ENCODE data around the gene ASCC3. TPM values are rescaled to one million over a fixed set of nuclear protein-coding genes. Genes with fewer than 3 reads are reported as not detected.

The ASCC3 gene
- total and polyA plus RNA-seq, 12 donors, result 3.9 to 22.9 (median 16.1) TPM

DNA sequence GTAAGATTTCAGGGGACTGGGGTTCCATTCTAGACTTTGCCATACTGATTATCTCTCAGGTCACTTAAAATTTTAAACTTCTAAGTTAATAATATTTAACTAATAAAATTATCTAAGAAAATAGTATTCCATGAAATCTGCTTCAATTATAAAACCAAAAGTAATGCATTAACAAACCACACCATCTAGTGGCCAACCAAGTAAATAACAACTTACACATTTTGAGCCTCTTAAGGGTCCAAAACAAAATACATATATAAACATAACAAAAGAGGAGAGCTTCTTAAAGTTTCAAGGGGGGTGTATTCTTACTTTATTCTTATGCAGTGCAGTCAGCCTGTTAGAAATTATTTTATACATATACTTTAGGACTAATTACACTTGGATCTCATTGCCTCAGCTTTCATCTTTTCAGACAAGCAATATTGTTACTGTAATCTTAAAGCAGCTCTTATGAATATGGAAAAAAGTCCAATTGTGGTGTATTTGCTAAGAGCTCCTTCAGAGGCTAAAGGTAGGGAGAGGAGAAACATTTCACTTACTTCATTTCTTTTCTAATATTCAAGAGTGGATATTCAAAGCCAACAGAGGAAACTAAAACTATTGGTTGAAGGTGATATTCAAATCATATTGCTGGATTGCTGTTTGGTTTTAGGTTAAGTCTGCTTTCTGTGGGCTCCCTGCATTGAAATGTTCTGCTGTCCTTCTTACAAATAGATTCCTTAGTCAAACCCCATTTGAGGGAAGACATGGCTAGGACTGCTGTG, 216.7 kb downstream of the ASCC3 start:
- TF ChIP-seq, protein P1, sequence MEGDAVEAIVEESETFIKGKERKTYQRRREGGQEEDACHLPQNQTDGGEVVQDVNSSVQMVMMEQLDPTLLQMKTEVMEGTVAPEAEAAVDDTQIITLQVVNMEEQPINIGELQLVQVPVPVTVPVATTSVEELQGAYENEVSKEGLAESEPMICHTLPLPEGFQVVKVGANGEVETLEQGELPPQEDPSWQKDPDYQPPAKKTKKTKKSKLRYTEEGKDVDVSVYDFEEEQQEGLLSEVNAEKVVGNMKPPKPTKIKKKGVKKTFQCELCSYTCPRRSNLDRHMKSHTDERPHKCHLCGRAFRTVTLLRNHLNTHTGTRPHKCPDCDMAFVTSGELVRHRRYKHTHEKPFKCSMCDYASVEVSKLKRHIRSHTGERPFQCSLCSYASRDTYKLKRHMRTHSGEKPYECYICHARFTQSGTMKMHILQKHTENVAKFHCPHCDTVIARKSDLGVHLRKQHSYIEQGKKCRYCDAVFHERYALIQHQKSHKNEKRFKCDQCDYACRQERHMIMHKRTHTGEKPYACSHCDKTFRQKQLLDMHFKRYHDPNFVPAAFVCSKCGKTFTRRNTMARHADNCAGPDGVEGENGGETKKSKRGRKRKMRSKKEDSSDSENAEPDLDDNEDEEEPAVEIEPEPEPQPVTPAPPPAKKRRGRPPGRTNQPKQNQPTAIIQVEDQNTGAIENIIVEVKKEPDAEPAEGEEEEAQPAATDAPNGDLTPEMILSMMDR (IDR thresholded peaks at IDR 0.05), result peak; percentile 45 to 78 (median 71)
- H3K36me3 ChIP-seq, result peaks cover 0 to 11% (median 0%) of the 10 kb centered on the region in 9 donors
- no peak overlapping the region for H3K4me3 ChIP-seq
- ATAC-seq (no peak), DNase-seq (no peak)
- H3K27me3 ChIP-seq, result no peaks in the 10 kb centered on the region
- no peaks in the 10 kb centered on the region for H3K9me3 ChIP-seq
- peaks cover 0 to 2% (median 0%) of the 10 kb centered on the region in 9 donors for H3K4me1 ChIP-seq
- intact Hi-C loops (cut with DNase I), result loop anchor here in 7 of 10 donors (5.0 to 10.0 kb wide), 4 partner anchors 542 to 660 kb away; no protein-coding TSS in a partner anchor
- H3K27ac ChIP-seq, result no peak overlapping the region

DNA sequence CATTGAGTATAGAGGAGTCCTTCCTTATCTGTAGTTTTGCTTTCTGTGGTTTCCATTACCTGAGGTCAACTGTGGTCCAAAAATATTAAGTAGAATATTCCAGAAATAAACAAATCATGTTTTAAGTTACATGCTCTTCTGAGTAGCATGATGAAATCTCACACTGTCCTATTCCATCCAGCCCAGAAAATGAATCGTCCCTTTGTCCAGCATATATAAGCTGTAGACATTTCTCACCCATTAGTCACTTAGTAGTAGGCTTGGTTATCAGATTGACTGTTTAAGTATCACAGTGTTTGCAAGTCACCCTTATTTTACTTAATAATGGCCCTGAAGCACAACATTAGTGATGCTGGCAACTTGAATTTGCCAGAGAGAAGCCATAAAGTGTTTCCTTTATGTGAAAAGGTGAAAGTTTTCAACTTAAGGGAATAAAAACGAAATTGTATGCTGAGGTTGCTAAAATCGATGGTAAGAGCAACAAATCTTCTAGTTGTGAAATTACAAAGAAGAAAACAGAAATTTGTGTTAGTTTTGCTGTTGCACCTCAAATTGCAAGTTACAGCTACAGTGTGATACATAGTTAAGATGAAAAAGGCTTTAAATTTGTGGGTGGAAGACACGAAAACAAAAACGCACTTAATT, 217.8 kb downstream of the ASCC3 start:
- Histone ChIP-seq H3K27ac (no peak overlapping the region), H3K4me1 (peaks cover 0 to 2% (median 0%) of the 10 kb centered on the region in 9 donors), H3K4me3 (no peak overlapping the region), H3K36me3 (peaks cover 0 to 11% (median 0%) of the 10 kb centered on the region in 9 donors), H3K27me3 (no peaks in the 10 kb centered on the region), H3K9me3 (no peaks in the 10 kb centered on the region)
- TF ChIP-seq, protein P1 (IDR thresholded peaks at IDR 0.05), result no peak
- no peak for DNase-seq
- 88 to 92% methylated on average over 5 of the region's 5 CpGs for WGBS, 2 donors
- no peak for ATAC-seq
- intact Hi-C loops (cut with DNase I), result loop anchor here in 7 of 10 donors (5.0 to 10.0 kb wide), 4 partner anchors 541 to 659 kb away; no protein-coding TSS in a partner anchor

DNA sequence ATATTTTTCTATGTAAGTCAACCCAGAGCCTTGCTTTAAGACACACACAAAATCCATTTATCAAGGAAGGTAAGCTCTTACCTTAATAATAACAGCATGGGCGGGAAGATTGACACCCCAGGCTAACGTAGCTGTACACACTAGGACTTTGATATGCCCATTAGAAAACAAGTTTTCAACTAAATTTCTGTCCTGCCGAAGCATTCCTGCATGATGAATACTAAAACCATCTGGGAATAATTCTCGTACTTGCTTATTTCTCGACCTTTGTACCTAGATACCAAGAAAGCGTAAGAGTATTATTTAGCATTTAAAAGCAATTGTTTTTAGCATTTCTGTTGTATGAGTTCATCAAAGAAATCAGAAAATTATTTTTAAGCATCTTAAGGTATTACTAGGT, 218.9 kb downstream of the ASCC3 start:
- intact Hi-C loops (cut with DNase I), result loop anchor here in 7 of 10 donors (5.0 to 10.0 kb wide), 4 partner anchors 540 to 657 kb away; no protein-coding TSS in a partner anchor
- ATAC-seq, result no peak
- TF ChIP-seq, protein P1 (IDR thresholded peaks at IDR 0.05), result no peak
- Histone ChIP-seq H3K4me1 (peaks cover 0 to 2% (median 0%) of the 10 kb centered on the region in 9 donors), H3K27ac (no peak overlapping the region), H3K4me3 (no peak overlapping the region), H3K27me3 (no peaks in the 10 kb centered on the region), H3K9me3 (no peaks in the 10 kb centered on the region), H3K36me3 (peaks cover 0 to 11% (median 0%) of the 10 kb centered on the region in 9 donors)
- no peak for DNase-seq
- WGBS, 2 donors, result 96 to 97% methylated on average over 6 of the region's 6 CpGs

DNA sequence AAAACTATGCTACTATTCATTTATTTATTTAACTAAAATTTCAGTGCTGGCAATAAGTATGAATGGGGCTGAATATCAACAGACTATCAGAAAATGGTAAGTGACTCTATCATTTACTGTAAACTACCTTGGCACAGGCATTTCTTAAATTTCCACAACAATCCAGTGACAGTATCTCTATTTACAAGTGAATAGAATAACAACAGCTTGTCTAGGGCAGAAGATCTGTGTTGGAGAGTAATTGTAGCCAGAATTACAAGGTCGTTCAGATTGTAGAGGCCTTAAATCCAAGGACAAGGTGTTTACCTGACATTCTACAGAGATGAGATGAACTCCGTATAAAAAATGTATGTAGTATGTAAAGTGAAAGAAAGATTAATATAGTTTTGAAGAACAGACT, 222.6 kb downstream of the ASCC3 start:
- H3K27ac ChIP-seq, result no peak overlapping the region
- TF ChIP-seq, protein P1 (IDR thresholded peaks at IDR 0.05), result no peak
- intact Hi-C loops (cut with DNase I), result no loop called here
- no peak for ATAC-seq
- WGBS, 2 donors, result 61 to 63% methylated on average over 2 of the region's 2 CpGs
- no peaks in the 10 kb centered on the region for H3K4me1 ChIP-seq
- H3K4me3 ChIP-seq, result no peak overlapping the region
- no peaks in the 10 kb centered on the region for H3K27me3 ChIP-seq
- DNase-seq, result no peak
- no peaks in the 10 kb centered on the region for H3K9me3 ChIP-seq
- H3K36me3 ChIP-seq, result peaks cover 0 to 36% (median 0%) of the 10 kb centered on the region in 9 donors
